Lung (tissue), 12 donors: ENCODE data around the gene EIF5A. TPM values are rescaled to one million over a fixed set of nuclear protein-coding genes. Genes with fewer than 3 reads are reported as not detected.

Experiments
- ATAC-seq: fragments of 200-7000 bp; cut with Tn5 transposase; one replicate; pipeline ENCODE4 v1.9.1; 2020; ENCODE audit warnings: moderate number of reproducible peaks; ENCODE audit not compliant: insufficient read depth, low FRiP score
- DNase-seq, 3 donors: peaks; one replicate each; pipeline ENCODE4 v3.0.0-alpha.2; 2013 to 2017
- H3K27ac ChIP-seq, 2 donors: one replicate each; pipeline ENCODE4 v1.5.1; 2013; ENCODE audit warnings: mild to moderate bottlenecking in 2 of 2, moderate library complexity in 2 of 2, control low read depth in 1 of 2, inconsistent platforms in 1 of 2, low read depth in 1 of 2, low read length in 1 of 2
- H3K27me3 ChIP-seq, 3 donors: one replicate each; pipeline ENCODE4 v1.5.1; 2013; ENCODE audit warnings: low read length in 2 of 3; ENCODE audit not compliant: control insufficient read depth in 3 of 3, insufficient read depth in 3 of 3
- H3K36me3 ChIP-seq, 4 donors: one replicate each; pipeline ENCODE4 v1.5.1; 2013; ENCODE audit warnings: low read length in 4 of 4, mild to moderate bottlenecking in 1 of 4, moderate library complexity in 1 of 4; ENCODE audit not compliant: control insufficient read depth in 4 of 4, insufficient read depth in 4 of 4
- H3K4me1 ChIP-seq, 5 donors: one replicate each; pipeline ENCODE4 v1.5.1; 2013; ENCODE audit warnings: low read length in 5 of 5, mild to moderate bottlenecking in 2 of 5, moderate library complexity in 1 of 5; ENCODE audit not compliant: control insufficient read depth in 5 of 5, insufficient read depth in 5 of 5
- H3K4me3 ChIP-seq: one replicate; pipeline ENCODE4 v1.5.1; 2013; ENCODE audit warnings: mild to moderate bottlenecking, control low read depth, moderate library complexity
- H3K9ac ChIP-seq, 2 donors: one replicate each; pipeline ENCODE4 v1.5.1; 2013; ENCODE audit warnings: low read length in 2 of 2, control low read depth in 1 of 2; ENCODE audit not compliant: insufficient read depth in 1 of 2
- H3K9me3 ChIP-seq, 4 donors: one replicate each; pipeline ENCODE4 v1.5.1; 2013; ENCODE audit warnings: low read length in 3 of 4, mild to moderate bottlenecking in 1 of 4, moderate library complexity in 1 of 4; ENCODE audit not compliant: control insufficient read depth in 4 of 4, insufficient read depth in 3 of 4
- WGBS, 2 donors: extraction: QIAGEN DNeasy Blood & Tissue Kit; methylation state at CpG; one replicate each; pipeline ENCODE4 v1.1.7; 2013; 5-methylcytosine and 5-hydroxymethylcytosine counted together
- polyA plus RNA-seq, 2 donors: library from polyadenylated mRNA; stranded (reverse); fragments of 200-250 nt; gene quantifications; one replicate each; pipeline ENCODE4 v1.2.1, GENCODE V29; 2013
- total RNA-seq, 2 donors: library from RNA; depleted of rRNA in 1 of 2; stranded (reverse); fragments of >200 nt in 1 of 2; gene quantifications; one replicate each; pipeline ENCODE4 v1.2.1, GENCODE V29; 2014 to 2021
- TF ChIP-seq, protein P1 (sequence below): IDR thresholded peaks from 2 replicates; pipeline ENCODE4 v1.5.1; 2012; ENCODE audit warnings: mild to moderate bottlenecking; ENCODE audit errors: control extremely low read depth, extremely low read depth
- donor health status: control.
- donor health status: control.
- donor health status: Bipolar disorder and iron deficiency.
- donor health status: healthy.
- donor health status: DM: yes; HTN: yes; CAD: no.

The EIF5A gene
- total and polyA plus RNA-seq, 4 donors = 104 to 607 (median 556) TPM

DNA sequence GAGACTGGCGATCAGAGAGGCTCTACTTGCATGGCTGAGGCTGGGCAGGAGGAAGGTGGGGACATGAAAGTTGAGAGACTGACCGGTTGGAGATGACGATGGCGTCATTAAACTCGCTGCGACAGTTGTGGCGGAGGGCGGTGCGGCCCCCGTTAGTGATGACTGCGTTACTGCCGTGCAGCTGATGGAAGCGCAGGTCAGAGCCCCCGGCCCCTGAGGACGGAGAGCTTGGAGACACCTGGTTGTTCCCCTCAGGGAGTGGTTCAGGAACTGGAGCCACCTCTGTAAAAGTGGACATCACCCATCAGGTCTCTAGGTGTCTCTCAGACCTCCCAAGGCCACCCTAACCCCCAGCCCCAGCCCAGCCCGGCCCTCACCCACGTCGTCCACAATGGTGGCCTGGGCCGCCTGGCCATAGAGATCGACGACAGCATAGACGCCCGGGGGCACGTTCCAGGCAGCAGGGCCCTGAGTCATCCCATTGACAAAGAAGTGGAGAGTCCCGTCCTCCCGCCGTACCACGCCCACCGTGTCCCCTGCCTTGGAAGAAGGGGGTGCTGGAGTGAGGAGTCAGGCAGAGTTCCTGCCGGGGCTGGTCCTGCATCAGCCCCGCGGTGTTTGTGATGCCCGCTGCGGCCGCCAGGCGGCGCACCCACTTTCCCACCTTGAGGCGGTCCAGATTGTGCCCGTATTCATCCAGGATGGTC, 16.5 kb downstream of the EIF5A start:
- Histone ChIP-seq H3K36me3 (peaks cover 12 to 56% (median 29%) of the 10 kb centered on the region in 4 donors), H3K27ac (no peak overlapping the region), H3K9ac (no peak overlapping the region), H3K9me3 (no peaks in the 10 kb centered on the region), H3K4me3 (no peak overlapping the region), H3K27me3 (no peaks in the 10 kb centered on the region), H3K4me1 (peaks cover 0 to 13% (median 2%) of the 10 kb centered on the region in 5 donors)
- ATAC-seq = no peak
- TF ChIP-seq, protein P1, sequence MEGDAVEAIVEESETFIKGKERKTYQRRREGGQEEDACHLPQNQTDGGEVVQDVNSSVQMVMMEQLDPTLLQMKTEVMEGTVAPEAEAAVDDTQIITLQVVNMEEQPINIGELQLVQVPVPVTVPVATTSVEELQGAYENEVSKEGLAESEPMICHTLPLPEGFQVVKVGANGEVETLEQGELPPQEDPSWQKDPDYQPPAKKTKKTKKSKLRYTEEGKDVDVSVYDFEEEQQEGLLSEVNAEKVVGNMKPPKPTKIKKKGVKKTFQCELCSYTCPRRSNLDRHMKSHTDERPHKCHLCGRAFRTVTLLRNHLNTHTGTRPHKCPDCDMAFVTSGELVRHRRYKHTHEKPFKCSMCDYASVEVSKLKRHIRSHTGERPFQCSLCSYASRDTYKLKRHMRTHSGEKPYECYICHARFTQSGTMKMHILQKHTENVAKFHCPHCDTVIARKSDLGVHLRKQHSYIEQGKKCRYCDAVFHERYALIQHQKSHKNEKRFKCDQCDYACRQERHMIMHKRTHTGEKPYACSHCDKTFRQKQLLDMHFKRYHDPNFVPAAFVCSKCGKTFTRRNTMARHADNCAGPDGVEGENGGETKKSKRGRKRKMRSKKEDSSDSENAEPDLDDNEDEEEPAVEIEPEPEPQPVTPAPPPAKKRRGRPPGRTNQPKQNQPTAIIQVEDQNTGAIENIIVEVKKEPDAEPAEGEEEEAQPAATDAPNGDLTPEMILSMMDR = peak; percentile 30
- DNase-seq = peak in 2 of 3 donors; percentile 32 to 59
- WGBS, 2 donors = 68 to 73% methylated on average over 39 of the region's 39 CpGs

DNA sequence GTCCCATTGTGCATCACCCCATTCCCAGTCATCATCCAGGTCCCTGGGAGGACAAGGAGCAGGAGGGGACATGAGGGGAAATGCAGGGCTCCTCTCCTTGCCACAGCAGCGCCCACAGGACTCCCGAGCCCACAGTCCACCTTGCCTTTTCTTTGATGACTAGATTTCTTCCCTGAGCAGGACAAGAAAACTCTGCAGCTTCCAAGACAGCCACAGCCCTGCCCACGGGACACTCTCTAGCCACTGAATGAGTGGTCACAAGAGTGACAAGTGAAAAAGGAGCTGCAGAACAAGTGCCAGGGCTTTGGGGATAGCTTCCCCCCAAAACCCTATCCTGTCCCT, 17.0 kb downstream of the EIF5A start:
- Histone ChIP-seq H3K4me3 (no peak overlapping the region), H3K27ac (no peak overlapping the region), H3K9ac (no peak overlapping the region), H3K27me3 (no peaks in the 10 kb centered on the region), H3K4me1 (peaks cover 0 to 13% (median 2%) of the 10 kb centered on the region in 5 donors), H3K36me3 (peaks cover 12 to 54% (median 27%) of the 10 kb centered on the region in 4 donors), H3K9me3 (no peaks in the 10 kb centered on the region)
- ATAC-seq (no peak), DNase-seq (no peak)
- 84 to 92% methylated on average over 3 of the region's 3 CpGs for WGBS, 2 donors
- TF ChIP-seq, protein P1 = no peak

DNA sequence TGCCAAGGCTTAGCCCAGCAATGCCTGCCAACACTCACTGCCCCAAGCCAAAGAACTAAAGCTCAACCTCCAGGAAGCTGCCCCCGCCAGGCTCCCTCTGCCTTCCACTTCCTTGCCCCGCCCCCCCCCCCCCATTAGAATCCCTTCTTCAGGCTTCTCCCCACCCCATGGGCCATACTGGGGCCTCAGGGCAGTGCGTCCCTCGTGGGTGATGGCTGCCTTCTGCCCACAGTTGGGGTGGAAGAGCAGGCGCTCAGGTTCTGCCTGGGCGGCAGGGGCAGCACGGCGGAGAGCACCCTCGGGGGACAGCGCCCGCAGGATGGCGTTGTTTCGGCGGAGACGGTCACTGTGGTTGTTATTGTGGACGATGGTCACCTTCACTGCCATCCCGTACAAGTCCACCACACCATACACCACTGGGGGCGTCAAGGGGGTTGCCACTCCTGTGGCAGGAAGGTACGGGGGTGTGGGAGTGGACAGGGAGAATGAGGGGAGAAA, 17.7 kb downstream of the EIF5A start:
- H3K27me3 ChIP-seq = no peaks in the 10 kb centered on the region
- H3K4me1 ChIP-seq = peaks cover 0 to 13% (median 2%) of the 10 kb centered on the region in 5 donors
- peaks cover 12 to 54% (median 27%) of the 10 kb centered on the region in 4 donors for H3K36me3 ChIP-seq
- TF ChIP-seq, protein P1 = no peak
- no peak overlapping the region for H3K27ac ChIP-seq
- WGBS, 2 donors = 93 to 95% methylated on average over 16 to 19 of the region's 19 CpGs
- H3K4me3 ChIP-seq = no peak overlapping the region
- H3K9ac ChIP-seq = no peak overlapping the region
- H3K9me3 ChIP-seq = no peaks in the 10 kb centered on the region
- no peak for ATAC-seq
- DNase-seq = no peak
